Mesothelial cell of epicardium (in vitro differentiated cells): ENCODE measurements around the gene ZNF586. TPM values are rescaled to one million over a fixed set of nuclear protein-coding genes. Genes with fewer than 3 reads are reported as not detected.

Source experiments
- DNase-seq, 2 experiments: peaks; one replicate each; pipeline ENCODE4 v3.0.0; 2021; ENCODE audit warnings: low spot score in 2 of 2; ENCODE audit not compliant: unreplicated experiment in 2 of 2
- H3K27ac Mint-ChIP-seq: 2 replicates; pipeline ENCODE4 v1.8.0; 2021; ENCODE audit warnings: mixed read lengths
- H3K27me3 Mint-ChIP-seq: 2 replicates; pipeline ENCODE4 v1.8.0; 2021; ENCODE audit warnings: low read depth, mixed read lengths
- H3K36me3 Mint-ChIP-seq: 2 replicates; pipeline ENCODE4 v1.8.0; 2021; ENCODE audit warnings: mixed read lengths
- H3K4me1 Mint-ChIP-seq: 2 replicates; pipeline ENCODE4 v1.8.0; 2021; ENCODE audit warnings: mixed read lengths
- H3K4me3 Mint-ChIP-seq: 2 replicates; pipeline ENCODE4 v1.8.0; 2021; ENCODE audit warnings: mild to moderate bottlenecking, moderate library complexity, mixed read lengths
- H3K9me3 Mint-ChIP-seq: 2 replicates; pipeline ENCODE4 v1.8.0; 2021; ENCODE audit warnings: mixed read lengths
- total RNA-seq: library from RNA; stranded (reverse); gene quantifications from 3 replicates; pipeline ENCODE4 v1.2.1, GENCODE V29; 2021
- TF ChIP-seq, protein P1 (sequence below): fragments of 200-600 bp; sonication (generic); IDR thresholded peaks from one replicate; pipeline ENCODE4 v1.5.0; 2021; ENCODE audit warnings: antibody characterized with exemption; ENCODE audit not compliant: unreplicated experiment

Gene ZNF586
- total RNA-seq, 1 donor from 2014 or later = 31.3 TPM

DNA sequence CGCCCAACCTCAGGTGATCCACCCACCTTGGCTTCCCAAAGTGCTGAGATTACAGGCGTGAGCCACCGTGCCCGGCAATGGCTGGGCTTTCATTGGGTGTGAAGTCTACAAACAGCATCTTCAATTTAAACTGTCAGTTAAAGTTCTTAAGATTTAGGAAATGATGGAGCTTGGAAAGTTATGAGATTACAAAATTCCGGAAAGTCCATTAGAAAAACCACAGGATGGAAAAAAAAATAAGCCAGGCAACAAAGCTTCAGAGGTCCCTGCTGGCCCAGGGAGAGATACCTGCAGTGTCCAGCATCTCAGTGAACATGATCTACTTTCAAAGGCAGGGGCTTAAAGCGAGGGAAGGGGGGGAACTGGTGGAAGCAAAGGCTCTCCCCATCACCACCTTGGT, 56.0 kb downstream of the ZNF586 start:
- peaks cover 21% of the 10 kb centered on the region for H3K36me3 Mint-ChIP-seq
- no peaks in the 10 kb centered on the region for H3K9me3 Mint-ChIP-seq
- no peaks in the 10 kb centered on the region for H3K27me3 Mint-ChIP-seq
- peaks cover 45% of the 10 kb centered on the region for H3K4me1 Mint-ChIP-seq
- TF ChIP-seq, protein P1, sequence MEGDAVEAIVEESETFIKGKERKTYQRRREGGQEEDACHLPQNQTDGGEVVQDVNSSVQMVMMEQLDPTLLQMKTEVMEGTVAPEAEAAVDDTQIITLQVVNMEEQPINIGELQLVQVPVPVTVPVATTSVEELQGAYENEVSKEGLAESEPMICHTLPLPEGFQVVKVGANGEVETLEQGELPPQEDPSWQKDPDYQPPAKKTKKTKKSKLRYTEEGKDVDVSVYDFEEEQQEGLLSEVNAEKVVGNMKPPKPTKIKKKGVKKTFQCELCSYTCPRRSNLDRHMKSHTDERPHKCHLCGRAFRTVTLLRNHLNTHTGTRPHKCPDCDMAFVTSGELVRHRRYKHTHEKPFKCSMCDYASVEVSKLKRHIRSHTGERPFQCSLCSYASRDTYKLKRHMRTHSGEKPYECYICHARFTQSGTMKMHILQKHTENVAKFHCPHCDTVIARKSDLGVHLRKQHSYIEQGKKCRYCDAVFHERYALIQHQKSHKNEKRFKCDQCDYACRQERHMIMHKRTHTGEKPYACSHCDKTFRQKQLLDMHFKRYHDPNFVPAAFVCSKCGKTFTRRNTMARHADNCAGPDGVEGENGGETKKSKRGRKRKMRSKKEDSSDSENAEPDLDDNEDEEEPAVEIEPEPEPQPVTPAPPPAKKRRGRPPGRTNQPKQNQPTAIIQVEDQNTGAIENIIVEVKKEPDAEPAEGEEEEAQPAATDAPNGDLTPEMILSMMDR = no peak
- no peak overlapping the region for H3K4me3 Mint-ChIP-seq
- no peak for DNase-seq
- H3K27ac Mint-ChIP-seq = peak overlapping the region; percentile 43

DNA sequence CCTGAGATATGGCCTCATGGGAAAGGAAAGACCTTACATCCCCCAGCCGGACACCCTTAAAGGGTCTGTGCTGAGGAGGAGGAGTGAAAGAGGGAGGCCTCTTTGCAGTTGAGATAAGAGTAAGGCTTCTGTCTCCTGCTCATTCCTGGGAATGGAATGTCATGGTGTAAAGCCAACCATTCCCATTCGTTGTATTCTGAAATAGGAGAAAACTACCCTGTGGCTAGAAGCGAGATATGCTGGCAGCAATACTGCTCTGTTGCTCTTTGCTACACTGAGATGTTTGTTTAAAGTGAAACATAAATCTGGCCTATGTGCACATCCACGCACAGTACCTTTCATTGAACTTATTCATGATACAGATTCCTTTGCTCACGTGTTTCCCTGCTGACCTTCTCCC, 59.8 kb downstream of the ZNF586 start:
- no peaks in the 10 kb centered on the region for H3K27me3 Mint-ChIP-seq
- no peaks in the 10 kb centered on the region for H3K9me3 Mint-ChIP-seq
- H3K4me3 Mint-ChIP-seq = peak overlapping the region; percentile 88
- peaks cover 20% of the 10 kb centered on the region for H3K36me3 Mint-ChIP-seq
- TF ChIP-seq, protein P1 = no peak
- H3K27ac Mint-ChIP-seq = peak overlapping the region; percentile 98
- no peak for DNase-seq
- peaks cover 46% of the 10 kb centered on the region for H3K4me1 Mint-ChIP-seq

DNA sequence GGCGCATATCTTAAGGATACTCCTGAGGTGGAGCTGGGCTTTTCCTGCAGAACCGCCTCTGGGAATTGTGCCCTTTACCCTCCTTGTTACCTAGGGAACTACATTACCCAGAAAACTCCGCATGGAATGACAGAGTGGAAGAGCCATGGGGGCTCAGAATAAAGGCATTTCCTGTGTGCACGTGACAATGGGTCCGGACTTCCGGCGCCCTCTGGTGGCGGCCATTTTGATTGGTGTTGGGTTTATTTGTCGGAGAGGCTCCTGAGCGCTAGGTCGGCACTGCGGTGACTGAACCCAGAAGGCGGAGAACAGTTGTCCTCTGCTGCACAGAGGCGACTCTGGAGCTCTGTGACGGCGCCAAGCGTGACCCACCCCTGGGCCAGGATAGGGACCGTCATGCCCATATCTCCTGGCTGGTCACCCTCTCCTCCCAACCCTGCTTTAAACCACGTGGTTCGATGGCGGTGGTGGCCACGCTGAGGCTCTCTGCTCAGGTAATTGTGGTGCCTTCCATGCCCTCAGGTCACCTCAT, 60.7 kb downstream of the ZNF586 start, which contains the start of gene ZNF587B:
TSS of gene ZNF587B (plus strand) at position 229 of the 532 bp plus-strand sequence. CDS start at position 459, 230 bp downstream.
- TF ChIP-seq, protein P1 = peak; percentile 76
- peaks cover 20% of the 10 kb centered on the region for H3K36me3 Mint-ChIP-seq
- H3K27ac Mint-ChIP-seq = peak within 1 kb of the TSS; percentile 98
- H3K9me3 Mint-ChIP-seq = no peaks in the 10 kb centered on the region
- no peaks in the 10 kb centered on the region for H3K27me3 Mint-ChIP-seq
- peak within 1 kb of the TSS; percentile 88 for H3K4me3 Mint-ChIP-seq
- peak in 1 of 2 experiments; percentile 87 for DNase-seq
- H3K4me1 Mint-ChIP-seq = peaks cover 42% of the 10 kb centered on the region

Other genes with a start within 250 kb of the ZNF586 start
- gene ZNF549, start 242.3 kb upstream of the ZNF586 start, total RNA-seq = 11.1 to 11.5 TPM (median 11.3 TPM) in 3 replicates
- 10.3 to 13.3 TPM (median 11.3 TPM) in 3 replicates for gene ZNF550, start 209.8 kb upstream of the ZNF586 start, total RNA-seq
- 9.4 to 10.0 TPM (median 9.5 TPM) in 3 replicates for gene ZNF416, start 190.8 kb upstream of the ZNF586 start, total RNA-seq
- gene ZIK1, start 185.5 kb upstream of the ZNF586 start, total RNA-seq = 15.4 to 17.1 TPM (median 16.7 TPM) in 3 replicates
- gene ZNF530, start 169.8 kb upstream of the ZNF586 start, total RNA-seq = 4.8 to 6.1 TPM (median 6.0 TPM) in 3 replicates
- 33.5 to 40.5 TPM (median 40.4 TPM) in 3 replicates for gene ZNF134, start 155.4 kb upstream of the ZNF586 start, total RNA-seq
- gene ZNF211, start 136.5 kb upstream of the ZNF586 start, total RNA-seq = 25.3 to 28.7 TPM (median 25.4 TPM) in 3 replicates
- gene ZSCAN4, start 100.7 kb upstream of the ZNF586 start, total RNA-seq = not detected in 3 replicates
- gene ZNF551, start 87.7 kb upstream of the ZNF586 start, total RNA-seq = 14.5 to 19.0 TPM (median 14.6 TPM) in 3 replicates
- gene ZNF154, start 60.5 kb upstream of the ZNF586 start, total RNA-seq = 42.4 to 43.0 TPM (median 42.7 TPM) in 3 replicates
- 8.5 to 9.3 TPM (median 9.3 TPM) in 3 replicates for gene ZNF671, start 42.1 kb upstream of the ZNF586 start, total RNA-seq
- 29.1 to 30.4 TPM (median 29.7 TPM) in 3 replicates for gene ZNF776, start 22.9 kb upstream of the ZNF586 start, total RNA-seq
- gene ZNF552, start 45.2 kb downstream of the ZNF586 start, total RNA-seq = 15.5 to 19.2 TPM (median 16.8 TPM) in 3 replicates
- 28.2 to 32.0 TPM (median 29.8 TPM) in 3 replicates for gene ZNF587B, start 60.6 kb downstream of the ZNF586 start, total RNA-seq
- gene ZNF587, start 80.2 kb downstream of the ZNF586 start, total RNA-seq = 72.9 to 77.4 TPM (median 75.9 TPM) in 3 replicates
- gene ZNF814, start 119.4 kb downstream of the ZNF586 start, total RNA-seq = 53.7 to 60.4 TPM (median 56.2 TPM) in 3 replicates
- 25.1 to 26.8 TPM (median 25.9 TPM) in 3 replicates for gene ZNF417, start 146.9 kb downstream of the ZNF586 start, total RNA-seq
- gene ZNF418, start 165.7 kb downstream of the ZNF586 start, total RNA-seq = 19.5 to 24.5 TPM (median 21.0 TPM) in 3 replicates
- 13.2 to 14.5 TPM (median 14.2 TPM) in 3 replicates for gene ZNF256, start 178.0 kb downstream of the ZNF586 start, total RNA-seq
- 2.7 to 4.1 TPM (median 3.3 TPM) in 3 replicates for gene C19orf18, start 204.9 kb downstream of the ZNF586 start, total RNA-seq
- 41.8 to 46.2 TPM (median 45.4 TPM) in 3 replicates for gene ZNF606, start 233.1 kb downstream of the ZNF586 start, total RNA-seq